Gastroesophageal sphincter (tissue), 3 donors: ENCODE measurements around the gene CARD19.

Source experiments
- CTCF ChIP-seq, 4 experiments: fragments of 200-600 bp in 2 of 4; fragments of 450-650 bp in 2 of 4; sonication (generic) in 1 of 4; IDR thresholded peaks; one replicate each; pipeline ENCODE4 v1.5.1; 2017 to 2019; ENCODE audit warnings: antibody characterized with exemption in 4 of 4, mild to moderate bottlenecking in 2 of 4, moderate library complexity in 2 of 4
- EP300 ChIP-seq: sonication (generic); formaldehyde crosslinking; IDR thresholded peaks from one replicate; pipeline ENCODE4 v1.6.1; 2017; ENCODE audit warnings: antibody characterized with exemption, mild to moderate bottlenecking
- POLR2A ChIP-seq, 2 donors: fragments of 450-650 bp; IDR thresholded peaks; one replicate each; pipeline ENCODE4 v1.6.1; 2017; ENCODE audit warnings: antibody characterized with exemption in 2 of 2, mild to moderate bottlenecking in 2 of 2, moderate library complexity in 1 of 2

- TF ChIP-seq POLR2A (IDR thresholded peaks at IDR 0.05) (no peak), EP300 (no peak), CTCF (IDR thresholded peaks at IDR 0.05) (no peak)
These were observed 3.6 kb upstream of the CARD19 start for GRCh38 chr9:93092251-93092991.
